Stomach (tissue), 9 donors: ENCODE measurements around the gene MAMDC2. TPM values are rescaled to one million over a fixed set of nuclear protein-coding genes. Genes with fewer than 3 reads are reported as not detected.

ENCODE experiments used
- DNase-seq, 2 donors: peaks; one replicate each; pipeline versions ENCODE4 v3.0.0 to v3.0.0-alpha.2; 2013 to 2019
- H3K27ac ChIP-seq, 5 donors: fragments of 200-600 bp in 4 of 5; sonication (generic) in 4 of 5; one replicate each; pipeline ENCODE4 v1.5.1; 2013 to 2019; ENCODE audit warnings: mild to moderate bottlenecking in 1 of 5, moderate library complexity in 1 of 5
- H3K27me3 ChIP-seq, 3 donors: fragments of 200-600 bp; sonication (generic); one replicate each; pipeline ENCODE4 v1.5.1; 2017 to 2019; ENCODE audit warnings: mixed run types in 1 of 3
- H3K36me3 ChIP-seq, 4 donors: fragments of 200-600 bp; sonication (generic); 1 replicate in 3 of 4; 2 replicates in 1 of 4; pipeline ENCODE4 v1.5.1; 2016 to 2019
- H3K4me1 ChIP-seq, 4 donors: fragments of 200-600 bp; sonication (generic); one replicate each; pipeline ENCODE4 v1.5.1; 2016 to 2019
- H3K4me3 ChIP-seq, 4 donors: fragments of 200-600 bp; sonication (generic) in 3 of 4; one replicate each; pipeline ENCODE4 v1.5.1; 2016 to 2019; ENCODE audit warnings: mild to moderate bottlenecking in 1 of 4
- H3K9me3 ChIP-seq, 4 donors: fragments of 200-600 bp; sonication (generic); one replicate each; pipeline ENCODE4 v1.5.1; 2016 to 2019
- EP300 ChIP-seq: sonication (generic); formaldehyde crosslinking; IDR thresholded peaks from one replicate; pipeline ENCODE4 v1.6.1; 2017; ENCODE audit warnings: antibody characterized with exemption
- POLR2A ChIP-seq, 4 donors: fragments of 450-650 bp; IDR thresholded peaks; one replicate each; pipeline ENCODE4 v1.6.1; 2016; ENCODE audit warnings: antibody characterized with exemption in 4 of 4, control low read depth in 2 of 4, mild to moderate bottlenecking in 1 of 4, moderate library complexity in 1 of 4
- POLR2AphosphoS5 ChIP-seq, 3 donors: sonication (generic); formaldehyde crosslinking; IDR thresholded peaks; one replicate each; pipeline ENCODE4 v1.6.1; 2016; ENCODE audit warnings: antibody characterized with exemption in 3 of 3
- WGBS, 5 donors: extraction: QIAGEN DNeasy Blood & Tissue Kit in 3 of 5; methylation state at CpG; one replicate each; pipeline versions ENCODE4 v1.1.5 to v1.1.7; 2013 to 2018; 5-methylcytosine and 5-hydroxymethylcytosine counted together
- intact Hi-C: fragments of 100-400 bp; cut with DNase I; formaldehyde crosslinking; loops from one replicate; pipeline ENCODE4 v1.15.1; 2023; ENCODE audit warnings: low total_unique reads
- polyA plus RNA-seq, 3 donors: library from polyadenylated mRNA; stranded (reverse); fragments of 200-250 nt; gene quantifications; one replicate each; pipeline ENCODE4 v1.2.3, GENCODE V29; 2013
- total RNA-seq, 5 donors: library from RNA; depleted of rRNA; stranded (reverse); fragments of >200 nt; gene quantifications; one replicate each; pipeline versions ENCODE4 v1.1.0 to v1.2.3, GENCODE V29; 2014 to 2016
- TF ChIP-seq, protein P1 (sequence below), 7 experiments: fragments of 450-650 bp in 4 of 7; fragments of 200-600 bp in 3 of 7; sonication (generic) in 3 of 7; IDR thresholded peaks; one replicate each; pipeline ENCODE4 v1.5.1; 2016 to 2019; ENCODE audit warnings: antibody characterized with exemption in 7 of 7, control low read depth in 2 of 7, mild to moderate bottlenecking in 1 of 7
- donor health status: healthy with polysubstance abuse.
- donor health status: Bipolar disorder and iron deficiency.
- donor health status: healthy.

MAMDC2 gene
- total and polyA plus RNA-seq, 8 donors: 7.0 to 91.4 (median 22.0) TPM

DNA sequence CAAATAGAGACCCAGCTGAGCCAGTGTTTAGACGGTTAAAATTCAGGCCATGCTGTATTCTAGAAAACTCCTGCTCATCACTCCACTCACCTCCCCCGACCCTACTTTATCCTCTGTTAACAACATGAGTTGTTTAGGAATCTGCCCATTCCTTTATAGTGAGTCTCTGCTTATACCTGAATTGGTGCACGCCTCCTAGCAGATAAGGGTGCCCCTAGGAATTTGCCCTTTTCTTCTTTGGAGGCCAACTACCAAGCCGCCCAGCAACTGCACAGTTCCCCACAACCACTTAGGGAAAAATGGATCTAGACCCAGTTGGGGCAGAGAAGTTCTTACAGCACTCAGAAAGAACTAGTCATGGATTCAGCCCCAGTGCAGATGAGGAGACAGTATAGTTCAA is 102.3 kb downstream of the MAMDC2 start:
- Histone ChIP-seq H3K4me1 (peaks cover 0 to 6% (median 0%) of the 10 kb centered on the region in 4 donors), H3K27ac (no peak overlapping the region), H3K36me3 (peaks cover 4 to 58% (median 28%) of the 10 kb centered on the region in 4 donors), H3K27me3 (no peaks in the 10 kb centered on the region), H3K4me3 (no peak overlapping the region), H3K9me3 (no peaks in the 10 kb centered on the region)
- intact Hi-C loops: no loop called here
- TF ChIP-seq, protein P1, sequence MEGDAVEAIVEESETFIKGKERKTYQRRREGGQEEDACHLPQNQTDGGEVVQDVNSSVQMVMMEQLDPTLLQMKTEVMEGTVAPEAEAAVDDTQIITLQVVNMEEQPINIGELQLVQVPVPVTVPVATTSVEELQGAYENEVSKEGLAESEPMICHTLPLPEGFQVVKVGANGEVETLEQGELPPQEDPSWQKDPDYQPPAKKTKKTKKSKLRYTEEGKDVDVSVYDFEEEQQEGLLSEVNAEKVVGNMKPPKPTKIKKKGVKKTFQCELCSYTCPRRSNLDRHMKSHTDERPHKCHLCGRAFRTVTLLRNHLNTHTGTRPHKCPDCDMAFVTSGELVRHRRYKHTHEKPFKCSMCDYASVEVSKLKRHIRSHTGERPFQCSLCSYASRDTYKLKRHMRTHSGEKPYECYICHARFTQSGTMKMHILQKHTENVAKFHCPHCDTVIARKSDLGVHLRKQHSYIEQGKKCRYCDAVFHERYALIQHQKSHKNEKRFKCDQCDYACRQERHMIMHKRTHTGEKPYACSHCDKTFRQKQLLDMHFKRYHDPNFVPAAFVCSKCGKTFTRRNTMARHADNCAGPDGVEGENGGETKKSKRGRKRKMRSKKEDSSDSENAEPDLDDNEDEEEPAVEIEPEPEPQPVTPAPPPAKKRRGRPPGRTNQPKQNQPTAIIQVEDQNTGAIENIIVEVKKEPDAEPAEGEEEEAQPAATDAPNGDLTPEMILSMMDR (IDR thresholded peaks at IDR 0.05): no peak
- TF ChIP-seq EP300 (no peak), POLR2AphosphoS5 (IDR thresholded peaks at IDR 0.05) (no peak), POLR2A (IDR thresholded peaks at IDR 0.05) (no peak)
- DNase-seq: no peak
- 59 to 81% (median 73%) methylated on average over 4 of the region's 4 CpGs for WGBS, 5 donors

DNA sequence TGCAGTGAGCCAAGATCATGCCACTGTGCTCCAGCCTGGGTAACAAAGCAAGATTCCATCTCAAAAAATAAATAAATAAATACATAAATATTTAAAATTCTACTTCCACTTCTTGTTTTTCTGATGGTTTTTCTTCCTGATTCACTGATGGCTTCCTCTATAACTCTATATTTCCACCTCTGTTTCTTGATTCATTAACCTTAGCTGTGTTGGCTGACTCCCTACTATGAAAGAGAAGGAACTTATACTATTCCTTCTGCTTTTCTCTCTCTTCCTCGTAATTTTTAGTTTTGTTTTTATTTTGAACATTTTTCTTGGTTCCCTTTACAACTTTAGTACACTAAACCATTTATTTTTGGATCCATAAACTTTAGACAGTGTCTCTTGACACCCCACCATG is 103.5 kb downstream of the MAMDC2 start:
- Histone ChIP-seq H3K36me3 (peaks cover 4 to 56% (median 26%) of the 10 kb centered on the region in 4 donors), H3K9me3 (no peaks in the 10 kb centered on the region), H3K4me1 (peaks cover 0 to 16% (median 0%) of the 10 kb centered on the region in 4 donors), H3K4me3 (no peak overlapping the region), H3K27ac (no peak overlapping the region), H3K27me3 (no peaks in the 10 kb centered on the region)
- DNase-seq: no peak
- WGBS, 5 donors: 62 to 80% (median 76%) methylated on average over 1 of the region's 1 CpG
- TF ChIP-seq, protein P1 (IDR thresholded peaks at IDR 0.05): no peak
- no peak for TF ChIP-seq POLR2AphosphoS5 (IDR thresholded peaks at IDR 0.05)
- no peak for TF ChIP-seq POLR2A (IDR thresholded peaks at IDR 0.05)
- TF ChIP-seq EP300: no peak
- intact Hi-C loops: no loop called here

DNA sequence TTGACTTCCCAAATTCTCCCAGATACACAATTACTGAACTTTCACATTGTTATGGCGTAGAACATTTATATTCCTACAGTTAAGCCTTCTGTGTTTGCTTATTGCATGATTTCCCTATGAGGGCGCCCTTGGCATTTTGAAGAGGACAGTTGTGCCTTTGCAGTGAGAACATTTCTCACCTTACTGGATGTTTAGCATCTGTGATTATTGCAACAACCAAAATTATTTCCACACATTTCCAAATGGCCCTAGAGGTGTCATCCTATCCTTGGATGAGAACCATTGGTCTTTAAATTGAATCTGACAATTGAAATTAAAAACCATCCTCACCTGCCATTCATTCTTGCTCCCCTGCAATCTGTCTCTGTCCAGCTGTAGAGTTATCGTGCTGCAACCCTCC is 104.0 kb downstream of the MAMDC2 start:
- Histone ChIP-seq H3K4me3 (no peak overlapping the region), H3K27ac (no peak overlapping the region), H3K36me3 (peaks cover 4 to 53% (median 26%) of the 10 kb centered on the region in 4 donors), H3K4me1 (peaks cover 0 to 16% (median 0%) of the 10 kb centered on the region in 4 donors), H3K9me3 (no peaks in the 10 kb centered on the region), H3K27me3 (no peaks in the 10 kb centered on the region)
- 82 to 91% (median 86%) methylated on average over 3 of the region's 3 CpGs for WGBS, 5 donors
- TF ChIP-seq, protein P1 (IDR thresholded peaks at IDR 0.05): no peak
- TF ChIP-seq POLR2A (IDR thresholded peaks at IDR 0.05) (no peak), EP300 (no peak), POLR2AphosphoS5 (IDR thresholded peaks at IDR 0.05) (no peak)
- no peak for DNase-seq
- intact Hi-C loops: no loop called here

DNA sequence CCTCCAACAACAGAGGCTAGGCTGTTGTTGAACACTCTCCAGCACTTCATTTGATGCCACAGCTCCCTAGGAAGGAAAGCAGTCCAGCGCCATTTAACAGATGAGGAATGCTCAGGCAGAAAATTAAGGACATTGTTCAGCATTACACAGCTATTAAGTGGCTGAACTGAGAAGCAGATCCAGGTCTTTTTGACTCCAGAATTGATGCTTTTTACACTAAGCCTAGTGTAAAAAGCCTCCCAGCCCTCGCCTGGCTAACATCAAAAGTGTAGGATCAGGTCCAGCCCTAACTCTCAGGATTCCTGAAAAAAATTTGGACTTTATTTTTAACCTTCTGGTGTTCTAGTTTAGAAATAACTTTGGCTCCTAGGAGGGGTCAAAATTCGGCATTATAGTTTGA is 108.7 kb downstream of the MAMDC2 start:
- Histone ChIP-seq H3K27ac (peak overlapping the region in 2 of 5 donors; percentile 8 to 49), H3K27me3 (no peaks in the 10 kb centered on the region), H3K4me3 (no peak overlapping the region), H3K4me1 (peaks cover 0 to 34% (median 4%) of the 10 kb centered on the region in 4 donors), H3K36me3 (peaks cover 0 to 17% (median 12%) of the 10 kb centered on the region in 4 donors), H3K9me3 (no peaks in the 10 kb centered on the region)
- DNase-seq: peak in 1 of 2 donors; percentile 54
- TF ChIP-seq EP300 (no peak), POLR2AphosphoS5 (IDR thresholded peaks at IDR 0.05) (peak in 1 of 3 donors; percentile 4)
- 57 to 83% (median 80%) methylated on average over 3 of the region's 3 CpGs for WGBS, 5 donors
- intact Hi-C loops: no loop called here

DNA sequence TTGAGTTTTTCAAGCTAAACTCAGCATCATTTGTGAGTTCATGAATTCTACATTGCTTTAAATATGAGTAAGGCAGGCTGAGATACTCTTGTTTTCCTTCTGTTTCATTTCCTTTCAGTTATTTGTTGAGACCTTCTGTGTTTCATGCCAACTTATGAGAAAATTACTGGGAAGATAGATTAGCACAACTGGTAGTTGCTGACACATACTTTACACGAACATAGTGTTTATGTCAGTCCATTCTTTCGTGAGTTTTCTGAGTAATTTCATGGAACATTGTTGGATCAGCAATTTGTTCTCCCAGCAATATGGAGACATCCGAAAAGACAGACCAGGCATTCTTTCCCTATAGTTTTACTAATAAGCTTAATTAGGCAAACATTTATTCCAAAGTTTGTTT is 113.1 kb downstream of the MAMDC2 start:
- intact Hi-C loops: no loop called here
- no peak for DNase-seq
- Histone ChIP-seq H3K36me3 (peaks cover 0 to 11% (median 5%) of the 10 kb centered on the region in 4 donors), H3K27ac (peak overlapping the region in 4 of 5 donors; percentile 2 to 59 (median 33)), H3K9me3 (no peaks in the 10 kb centered on the region), H3K27me3 (no peaks in the 10 kb centered on the region), H3K4me1 (peaks cover 0 to 50% (median 15%) of the 10 kb centered on the region in 4 donors), H3K4me3 (no peak overlapping the region)
- TF ChIP-seq POLR2A (IDR thresholded peaks at IDR 0.05) (no peak), POLR2AphosphoS5 (IDR thresholded peaks at IDR 0.05) (peak in 1 of 3 donors; percentile 49)
- TF ChIP-seq, protein P1 (IDR thresholded peaks at IDR 0.05): no peak
- 55 to 78% (median 73%) methylated on average over 3 of the region's 3 CpGs for WGBS, 5 donors
